GM23248 (cell line): Measurements from ENCODE around the gene C2CD2.

ENCODE experiments used
- EZH2 ChIP-seq: fragments of 200-600 bp; sonication (generic); IDR thresholded peaks from 2 replicates; pipeline ENCODE4 v1.6.1; 2018; ENCODE audit warnings: antibody characterized with exemption, mild to moderate bottlenecking; ENCODE audit not compliant: insufficient read depth, poor library complexity, severe bottlenecking
- EZH2phosphoT487 ChIP-seq: fragments of 200-600 bp; sonication (generic); IDR thresholded peaks from 2 replicates; pipeline ENCODE4 v1.6.1; 2018; ENCODE audit warnings: antibody characterized with exemption, moderate library complexity, mild to moderate bottlenecking, low read depth; ENCODE audit not compliant: insufficient read depth

DNA sequence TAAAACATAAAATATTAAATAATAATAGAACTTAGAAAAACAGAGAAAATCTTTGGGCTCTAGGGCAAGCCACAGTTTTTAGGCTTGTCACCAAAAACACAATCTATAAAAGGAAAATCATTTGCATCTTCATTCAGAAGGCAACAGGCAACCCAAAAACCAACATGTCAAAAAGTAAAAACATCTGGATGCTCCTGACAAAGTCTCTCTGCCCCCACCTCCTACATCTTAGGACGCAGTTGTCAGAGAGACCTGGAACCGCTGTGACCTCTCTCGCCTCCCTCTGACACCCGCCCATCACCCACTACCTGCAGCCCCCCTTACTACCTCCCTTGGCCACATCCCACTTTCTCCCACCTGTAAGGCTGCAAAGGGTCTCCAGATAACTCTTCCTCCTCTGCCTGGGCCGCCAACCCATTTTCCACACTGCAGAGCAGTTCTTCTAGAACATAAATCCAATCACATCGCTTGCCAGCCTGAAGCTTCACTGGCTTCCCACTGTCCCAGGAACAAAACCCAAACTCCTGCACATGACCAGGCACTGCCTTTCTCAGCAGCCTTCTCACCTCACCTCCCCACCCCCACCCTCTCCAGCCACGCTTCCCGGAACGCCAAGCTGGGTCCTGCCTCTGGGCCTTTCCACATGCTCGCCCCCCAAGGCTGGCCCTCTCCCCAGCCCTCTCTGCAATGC is 89.4 kb downstream of the C2CD2 start:
- TF ChIP-seq EZH2phosphoT487 = no peak
- TF ChIP-seq EZH2 = no peak
